ENCODE data around the gene UBE2I. TPM values are rescaled to one million over a fixed set of nuclear protein-coding genes. Genes with fewer than 3 reads are reported as not detected.

UBE2I gene
- total RNA-seq, 3 donors from 2014 or later, result 52.5 to 67.8 (median 62.2) TPM

DNA sequence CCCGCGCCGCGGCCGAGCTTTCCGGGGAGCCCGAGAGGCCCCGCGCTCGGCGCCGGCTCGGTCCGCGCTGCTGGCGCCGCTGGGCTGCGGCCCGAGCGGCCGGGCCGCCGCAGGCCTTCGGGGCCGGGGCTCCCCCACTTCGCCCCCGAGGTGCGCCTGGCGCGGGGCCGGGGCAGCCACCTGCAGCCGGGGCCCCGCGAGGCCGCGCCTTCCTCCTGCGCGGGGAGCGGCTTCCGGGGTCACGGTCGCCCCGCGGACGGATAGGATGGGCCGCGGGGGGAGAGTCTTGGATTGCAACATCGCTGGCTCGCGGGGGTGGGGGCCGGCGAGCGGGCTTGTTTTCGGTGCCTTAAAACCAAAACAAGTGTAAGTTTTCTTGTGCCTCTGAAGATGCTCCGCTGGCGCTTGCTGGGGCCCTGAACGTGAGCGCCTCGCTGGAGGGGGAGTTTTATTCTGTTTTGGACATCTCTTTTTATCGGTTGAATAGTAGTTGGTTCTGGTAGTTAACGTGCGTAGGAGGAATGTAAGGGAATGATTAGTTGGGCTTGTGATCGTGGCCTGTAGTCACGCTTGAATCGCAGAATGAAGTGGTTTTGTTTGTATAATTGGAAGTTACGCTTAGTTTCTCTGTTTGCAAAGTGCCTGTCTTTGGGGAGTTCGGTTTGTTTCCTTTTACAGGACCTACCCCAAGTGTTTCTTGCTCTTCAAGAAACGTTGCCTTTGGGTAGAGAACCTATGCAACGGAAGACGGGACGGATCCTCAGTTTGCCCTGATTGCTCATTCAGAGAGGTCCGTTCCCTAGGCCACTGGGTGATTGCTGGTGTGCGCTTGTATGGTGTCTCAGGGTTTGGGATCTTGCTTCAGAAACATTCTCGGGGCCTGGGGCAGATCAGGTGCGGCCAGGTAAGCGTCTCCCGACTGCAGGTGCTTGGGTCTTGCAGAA is 724 bp downstream of the UBE2I start:
- peak overlapping the region; percentile 60 to 97 for H3K27ac ChIP-seq

DNA sequence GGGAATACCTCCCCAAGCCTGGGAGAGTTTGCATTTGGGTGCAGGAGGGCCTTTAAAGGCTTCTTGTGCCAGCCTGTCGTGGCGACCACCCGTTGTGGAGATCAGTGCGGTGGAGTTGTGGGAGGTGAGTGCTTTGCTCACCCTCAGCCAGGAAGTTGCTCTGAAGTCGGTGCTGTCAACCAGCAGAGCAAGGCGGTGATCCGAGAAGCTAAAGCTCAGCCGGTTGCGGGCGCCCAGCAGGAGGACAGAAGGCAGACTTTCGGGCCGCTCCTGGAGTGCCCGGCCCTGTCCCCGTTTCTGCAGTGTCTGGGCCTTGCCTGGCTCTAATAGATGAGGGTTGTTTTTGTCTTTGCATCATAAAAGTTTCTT is 1.4 kb downstream of the UBE2I start:
- TF ChIP-seq POLR2A (IDR thresholded peaks at IDR 0.05), result no peak
- TF ChIP-seq, protein P1, sequence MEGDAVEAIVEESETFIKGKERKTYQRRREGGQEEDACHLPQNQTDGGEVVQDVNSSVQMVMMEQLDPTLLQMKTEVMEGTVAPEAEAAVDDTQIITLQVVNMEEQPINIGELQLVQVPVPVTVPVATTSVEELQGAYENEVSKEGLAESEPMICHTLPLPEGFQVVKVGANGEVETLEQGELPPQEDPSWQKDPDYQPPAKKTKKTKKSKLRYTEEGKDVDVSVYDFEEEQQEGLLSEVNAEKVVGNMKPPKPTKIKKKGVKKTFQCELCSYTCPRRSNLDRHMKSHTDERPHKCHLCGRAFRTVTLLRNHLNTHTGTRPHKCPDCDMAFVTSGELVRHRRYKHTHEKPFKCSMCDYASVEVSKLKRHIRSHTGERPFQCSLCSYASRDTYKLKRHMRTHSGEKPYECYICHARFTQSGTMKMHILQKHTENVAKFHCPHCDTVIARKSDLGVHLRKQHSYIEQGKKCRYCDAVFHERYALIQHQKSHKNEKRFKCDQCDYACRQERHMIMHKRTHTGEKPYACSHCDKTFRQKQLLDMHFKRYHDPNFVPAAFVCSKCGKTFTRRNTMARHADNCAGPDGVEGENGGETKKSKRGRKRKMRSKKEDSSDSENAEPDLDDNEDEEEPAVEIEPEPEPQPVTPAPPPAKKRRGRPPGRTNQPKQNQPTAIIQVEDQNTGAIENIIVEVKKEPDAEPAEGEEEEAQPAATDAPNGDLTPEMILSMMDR (IDR thresholded peaks at IDR 0.05), result no peak
- no peak for TF ChIP-seq POLR2AphosphoS5 (IDR thresholded peaks at IDR 0.05)
- Histone ChIP-seq H3K27ac (peak overlapping the region in 1 of 2 donors; percentile 97), H3K27me3 (no peaks in the 10 kb centered on the region), H3K9me3 (no peaks in the 10 kb centered on the region), H3K4me1 (peaks cover 18% of the 10 kb centered on the region in 2 donors), H3K36me3 (no peaks in the 10 kb centered on the region), H3K4me3 (peak overlapping the region; percentile 75 to 88 (median 78))
- intact Hi-C loops (cut with DNase I; ENCODE audit: low total_unique reads), result loop anchor here (10.0 kb wide), 1 partner anchor 104 kb away; the partner anchor contains the start of gene UNKL
- no peak for DNase-seq (ENCODE audit: low spot score in 2 of 2)

More for the DNA sequence above, 724 bp downstream of the UBE2I start:
- TF ChIP-seq POLR2A (IDR thresholded peaks at IDR 0.05) (no peak), POLR2AphosphoS5 (IDR thresholded peaks at IDR 0.05) (peak; percentile 8 to 67 (median 21))
- TF ChIP-seq, protein P1 (IDR thresholded peaks at IDR 0.05), result no peak
- H3K4me3 ChIP-seq, result peak overlapping the region; percentile 75 to 88 (median 78)
- intact Hi-C loops (cut with DNase I; ENCODE audit: low total_unique reads), result loop anchor here (2.0 to 10.0 kb wide), 2 partner anchors 37 to 105 kb away; partner anchors contain the start of gene UNKL
- peak in 1 of 2 donors; percentile 44 for DNase-seq (ENCODE audit: low spot score in 2 of 2)
- no peaks in the 10 kb centered on the region for H3K27me3 ChIP-seq
- H3K9me3 ChIP-seq, result no peaks in the 10 kb centered on the region
- H3K4me1 ChIP-seq, result peaks cover 18% of the 10 kb centered on the region in 2 donors
- H3K36me3 ChIP-seq, result no peaks in the 10 kb centered on the region

DNA sequence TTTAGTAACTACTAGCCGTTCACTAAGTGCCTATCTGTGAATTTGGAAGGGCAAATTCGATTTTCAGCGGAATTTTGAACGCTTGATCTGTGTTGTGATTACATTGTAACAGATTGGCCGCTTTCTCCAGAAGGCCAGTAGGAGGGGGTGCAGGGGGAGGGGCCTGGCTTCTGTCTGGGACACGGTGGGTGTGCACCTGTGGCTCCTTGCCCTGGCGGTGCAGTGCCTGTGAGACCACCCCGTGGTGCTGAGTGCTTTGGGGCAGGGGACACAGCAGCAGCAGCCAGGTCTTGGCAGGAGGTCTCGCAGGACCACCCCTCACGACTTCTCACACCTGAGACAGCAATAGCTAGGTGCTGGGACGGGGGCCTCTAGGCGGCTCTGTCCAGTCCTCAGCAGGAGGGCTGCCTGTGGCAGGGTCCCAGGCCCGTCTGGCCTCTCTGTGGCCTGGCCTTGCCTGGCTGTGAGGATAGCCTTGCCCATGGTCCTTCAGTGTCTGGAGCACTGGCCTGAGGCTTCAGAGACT is 1.8 kb downstream of the UBE2I start:
- peak overlapping the region; percentile 75 to 88 (median 78) for H3K4me3 ChIP-seq
- H3K9me3 ChIP-seq, result no peaks in the 10 kb centered on the region
- H3K4me1 ChIP-seq, result peaks cover 18% of the 10 kb centered on the region in 2 donors
- H3K27me3 ChIP-seq, result no peaks in the 10 kb centered on the region
- H3K36me3 ChIP-seq, result no peaks in the 10 kb centered on the region
- TF ChIP-seq, protein P1 (IDR thresholded peaks at IDR 0.05), result no peak
- TF ChIP-seq POLR2A (IDR thresholded peaks at IDR 0.05) (no peak), POLR2AphosphoS5 (IDR thresholded peaks at IDR 0.05) (no peak)
- intact Hi-C loops (cut with DNase I; ENCODE audit: low total_unique reads), result loop anchor here (10.0 kb wide), 1 partner anchor 104 kb away; the partner anchor contains the start of gene UNKL
- H3K27ac ChIP-seq, result peak overlapping the region; percentile 27 to 48
- no peak for DNase-seq (ENCODE audit: low spot score in 2 of 2)

DNA sequence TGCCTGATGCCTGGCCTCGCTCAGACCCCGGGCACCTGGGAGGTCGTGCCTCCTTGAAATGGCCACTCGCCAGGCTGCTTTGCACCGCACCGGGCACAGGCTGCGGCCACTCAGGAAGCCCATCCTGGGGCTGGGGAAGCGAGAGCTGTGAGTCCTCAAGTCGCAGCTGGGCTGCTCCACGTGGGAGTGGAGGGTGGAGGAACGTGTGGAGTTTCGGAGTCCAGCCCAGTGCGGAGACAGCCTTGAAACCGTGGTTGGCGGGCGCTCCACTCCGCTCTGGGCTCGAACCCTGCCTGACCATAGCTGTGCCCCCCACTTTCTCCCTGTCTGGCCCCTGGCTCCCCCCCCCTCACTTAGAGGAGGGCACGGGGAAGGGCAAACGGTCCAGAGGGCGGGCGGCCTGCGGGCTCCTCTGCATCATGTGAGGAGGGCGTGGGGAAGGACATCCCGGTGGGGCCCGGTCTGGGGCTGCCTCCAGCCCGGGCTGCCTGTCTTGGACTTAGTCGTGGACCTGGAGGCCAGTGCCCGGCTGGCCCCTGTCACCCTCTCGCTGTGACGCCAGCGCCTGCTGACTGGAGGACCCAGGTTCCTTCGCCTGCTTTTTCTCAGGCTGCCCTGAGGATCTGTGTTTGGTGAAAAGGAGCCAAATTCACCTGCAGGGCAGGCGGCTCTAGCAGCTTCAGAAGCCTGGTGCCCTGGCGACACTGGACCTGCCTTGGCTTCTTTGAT is 2.5 kb downstream of the UBE2I start:
- intact Hi-C loops (cut with DNase I; ENCODE audit: low total_unique reads), result loop anchor here (10.0 kb wide), 1 partner anchor 103 kb away; the partner anchor contains the start of gene UNKL
- H3K36me3 ChIP-seq, result no peaks in the 10 kb centered on the region
- H3K27ac ChIP-seq, result peak overlapping the region; percentile 27 to 48
- TF ChIP-seq POLR2A (IDR thresholded peaks at IDR 0.05) (no peak), POLR2AphosphoS5 (IDR thresholded peaks at IDR 0.05) (no peak)
- TF ChIP-seq, protein P1 (IDR thresholded peaks at IDR 0.05), result no peak
- no peaks in the 10 kb centered on the region for H3K27me3 ChIP-seq
- peak overlapping the region; percentile 75 to 88 (median 78) for H3K4me3 ChIP-seq
- H3K4me1 ChIP-seq, result peaks cover 18% of the 10 kb centered on the region in 2 donors
- H3K9me3 ChIP-seq, result no peaks in the 10 kb centered on the region
- DNase-seq (ENCODE audit: low spot score in 2 of 2), result no peak
